SK-N-MC (cell line): Measurements from ENCODE around the gene FLNB.

Experiments
- EZH2 ChIP-seq: fragments of 200-600 bp; sonication (generic); IDR thresholded peaks from one replicate; pipeline ENCODE4 v1.6.1; 2017; ENCODE audit warnings: antibody characterized with exemption
- FOXP2 ChIP-seq: optimal IDR thresholded peaks from 2 replicates; pipeline ENCODE3; 2011; ENCODE audit warnings: mild to moderate bottlenecking, moderate library complexity; ENCODE audit not compliant: insufficient read depth; ENCODE audit errors: extremely low read length, control extremely low read depth
- POLR2AphosphoS5 ChIP-seq: IDR thresholded peaks from 2 replicates; pipeline ENCODE4 v1.6.1; 2012; ENCODE audit warnings: mild to moderate bottlenecking, low read depth, low read length, borderline replicate concordance

GRCh38 chr3:57981483-57982087 lies 26.6 kb upstream of the FLNB start:
- no peak for TF ChIP-seq EZH2
- TF ChIP-seq POLR2AphosphoS5, result no peak
- no peak for TF ChIP-seq FOXP2
